Natural killer cell (primary cell): ENCODE measurements around the gene TMEM117. TPM values are rescaled to one million over a fixed set of nuclear protein-coding genes. Genes with fewer than 3 reads are reported as not detected.

ENCODE experiments used
- ATAC-seq, 3 donors: fragments of 150-1000 bp in 2 of 3; fragments of 200-7000 bp in 1 of 3; cut with Tn5 transposase; 1 replicate in 1 of 3; 2 replicates in 2 of 3; pipeline ENCODE4 v1.10.0; 2021; ENCODE audit warnings: mild to moderate bottlenecking in 2 of 3, moderate library complexity in 2 of 3
- DNase-seq, 2 donors: peaks; one replicate each; pipeline versions ENCODE4 v3.0.0 to v3.0.0-alpha.2; 2013 to 2021; ENCODE audit warnings: mixed read lengths in 1 of 2
- H3K27ac ChIP-seq: one replicate; pipeline ENCODE4 v1.5.1; 2013; ENCODE audit warnings: mild to moderate bottlenecking, low read length
- H3K27me3 ChIP-seq: one replicate; pipeline ENCODE4 v1.6.1; 2013; ENCODE audit warnings: low read length; ENCODE audit not compliant: control insufficient read depth, insufficient read depth
- H3K36me3 ChIP-seq: one replicate; pipeline ENCODE4 v1.6.1; 2013; ENCODE audit warnings: low read length; ENCODE audit not compliant: control insufficient read depth, insufficient read depth
- H3K4me1 ChIP-seq: one replicate; pipeline ENCODE4 v1.6.1; 2013; ENCODE audit warnings: low read length; ENCODE audit not compliant: control insufficient read depth, insufficient read depth
- H3K4me3 ChIP-seq: one replicate; pipeline ENCODE4 v1.5.1; 2013; ENCODE audit warnings: low read length
- H3K9me3 ChIP-seq: one replicate; pipeline ENCODE4 v1.6.1; 2013; ENCODE audit warnings: low read length; ENCODE audit not compliant: control insufficient read depth, insufficient read depth
- H3K27ac Mint-ChIP-seq, 2 donors: one replicate each; pipeline ENCODE4 v1.8.0; 2022; ENCODE audit warnings: mild to moderate bottlenecking in 2 of 2, mixed read lengths in 2 of 2, moderate library complexity in 1 of 2
- H3K27me3 Mint-ChIP-seq, 2 donors: one replicate each; pipeline ENCODE4 v1.8.0; 2022; ENCODE audit warnings: low read depth in 2 of 2, mixed read lengths in 2 of 2
- H3K36me3 Mint-ChIP-seq: one replicate; pipeline ENCODE4 v1.8.0; 2022; ENCODE audit warnings: mixed read lengths
- H3K4me1 Mint-ChIP-seq, 2 donors: one replicate each; pipeline ENCODE4 v1.8.0; 2022; ENCODE audit warnings: mixed read lengths in 2 of 2
- H3K4me3 Mint-ChIP-seq: one replicate; pipeline ENCODE4 v1.8.0; 2022; ENCODE audit warnings: mild to moderate bottlenecking, moderate library complexity, mixed read lengths
- H3K9me3 Mint-ChIP-seq, 2 donors: one replicate each; pipeline ENCODE4 v1.8.0; 2022; ENCODE audit warnings: mixed read lengths in 2 of 2
- CTCF ChIP-seq: fragments of 200-600 bp; IDR thresholded peaks from one replicate; pipeline ENCODE4 v1.8.0; 2022; ENCODE audit warnings: antibody characterized with exemption
- WGBS: methylation state at CpG from one replicate; pipeline ENCODE4 v1.1.7; 2013; ENCODE audit warnings: missing lambda C conversion rate; ENCODE audit not compliant: insufficient coverage; 5-methylcytosine and 5-hydroxymethylcytosine counted together
- intact Hi-C: fragments of 100-400 bp; cut with micrococcal nuclease; formaldehyde crosslinking; loops from one replicate; pipeline ENCODE4 v1.14.2; 2022
- total RNA-seq, 4 donors: library from RNA; stranded (reverse); fragments of 120-200 nt in 1 of 4; gene quantifications; one replicate each; pipeline versions ENCODE4 v1.2.3 to v1.2.4, GENCODE V29; 2013 to 2022

Gene TMEM117
- total RNA-seq, 3 donors from 2014 or later (not counting 1 experiment from before 2014, with no cell fraction given): 7.1 to 8.1 (median 7.9) TPM

- H3K27ac ChIP-seq: no peak overlapping the region
- Mint-ChIP-seq H3K9me3 (peaks cover 3 to 4% of the 10 kb centered on the region in 2 donors), H3K27ac (no peak overlapping the region), H3K27me3 (no peaks in the 10 kb centered on the region), H3K36me3 (no peaks in the 10 kb centered on the region), H3K4me3 (no peak overlapping the region), H3K4me1 (no peaks in the 10 kb centered on the region)
- ATAC-seq (no peak), DNase-seq (no peak)
- TF ChIP-seq CTCF: no peak
- H3K9me3 ChIP-seq: no peaks in the 10 kb centered on the region
- no peaks in the 10 kb centered on the region for H3K27me3 ChIP-seq
- H3K36me3 ChIP-seq: no peaks in the 10 kb centered on the region
- no peak overlapping the region for H3K4me3 ChIP-seq
- H3K4me1 ChIP-seq: no peaks in the 10 kb centered on the region
- 94% methylated on average over 2 of the region's 2 CpGs for WGBS
- intact Hi-C loops: no loop called here
These were observed 322.9 kb downstream of the TMEM117 start for GRCh38 chr12:44158746-44159145.

- no peak overlapping the region for H3K27ac Mint-ChIP-seq
- Histone ChIP-seq H3K36me3 (no peaks in the 10 kb centered on the region), H3K9me3 (no peaks in the 10 kb centered on the region), H3K27ac (no peak overlapping the region), H3K4me3 (no peak overlapping the region), H3K27me3 (no peaks in the 10 kb centered on the region), H3K4me1 (no peaks in the 10 kb centered on the region)
- H3K36me3 Mint-ChIP-seq: no peaks in the 10 kb centered on the region
- H3K4me1 Mint-ChIP-seq: no peaks in the 10 kb centered on the region
- peaks cover 3 to 4% of the 10 kb centered on the region in 2 donors for H3K9me3 Mint-ChIP-seq
- ATAC-seq: no peak
- TF ChIP-seq CTCF: no peak
- no peak overlapping the region for H3K4me3 Mint-ChIP-seq
- intact Hi-C loops: no loop called here
- no peak for DNase-seq
- H3K27me3 Mint-ChIP-seq: no peaks in the 10 kb centered on the region
These were observed 323.3 kb downstream of the TMEM117 start for GRCh38 chr12:44159216-44159615.

- H3K36me3 Mint-ChIP-seq: no peaks in the 10 kb centered on the region
- no peaks in the 10 kb centered on the region for H3K27me3 Mint-ChIP-seq
- Histone ChIP-seq H3K36me3 (no peaks in the 10 kb centered on the region), H3K27ac (no peak overlapping the region), H3K4me1 (no peaks in the 10 kb centered on the region), H3K9me3 (no peaks in the 10 kb centered on the region), H3K27me3 (no peaks in the 10 kb centered on the region), H3K4me3 (no peak overlapping the region)
- H3K27ac Mint-ChIP-seq: no peak overlapping the region
- no peak for DNase-seq
- intact Hi-C loops: no loop called here
- peaks cover 3 to 4% of the 10 kb centered on the region in 2 donors for H3K9me3 Mint-ChIP-seq
- no peak for ATAC-seq
- 91% methylated on average over 3 of the region's 3 CpGs for WGBS
- H3K4me1 Mint-ChIP-seq: no peaks in the 10 kb centered on the region
- TF ChIP-seq CTCF: no peak
- no peak overlapping the region for H3K4me3 Mint-ChIP-seq
These were observed 324.0 kb downstream of the TMEM117 start for GRCh38 chr12:44159862-44160261.

- no peak for ATAC-seq
- Histone ChIP-seq H3K9me3 (no peaks in the 10 kb centered on the region), H3K4me1 (no peaks in the 10 kb centered on the region), H3K4me3 (no peak overlapping the region), H3K27ac (no peak overlapping the region), H3K27me3 (no peaks in the 10 kb centered on the region), H3K36me3 (no peaks in the 10 kb centered on the region)
- no peak for DNase-seq
- intact Hi-C loops: no loop called here
- Mint-ChIP-seq H3K9me3 (peaks cover 4 to 9% of the 10 kb centered on the region in 2 donors), H3K36me3 (no peaks in the 10 kb centered on the region), H3K27ac (no peak overlapping the region), H3K27me3 (no peaks in the 10 kb centered on the region), H3K4me3 (no peak overlapping the region), H3K4me1 (no peaks in the 10 kb centered on the region)
- 83% methylated on average over 2 of the region's 3 CpGs for WGBS
- no peak for TF ChIP-seq CTCF
These were observed 327.1 kb downstream of the TMEM117 start for GRCh38 chr12:44162961-44163360.
